ENCODE data around the gene NOL7.

DNA sequence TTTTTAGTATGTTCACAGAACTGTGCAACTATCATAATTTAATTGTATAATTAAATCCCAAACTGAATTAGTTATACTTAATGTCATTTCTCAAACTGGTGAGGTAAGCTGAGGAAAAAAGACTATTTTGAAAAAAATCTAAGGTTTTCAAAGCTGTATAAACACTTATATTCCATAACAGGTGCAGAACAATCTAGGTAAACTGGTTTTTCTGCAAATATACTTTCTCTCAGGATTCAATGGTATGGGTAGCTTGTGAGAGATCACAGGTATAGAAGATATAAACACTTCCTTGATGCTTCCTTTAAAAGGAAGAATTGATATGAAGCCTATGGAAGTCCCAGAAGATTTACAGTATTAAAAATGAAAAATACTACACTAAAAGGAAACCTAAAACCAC is 33.7 kb downstream of the NOL7 start:
- TF ChIP-seq, protein P1, sequence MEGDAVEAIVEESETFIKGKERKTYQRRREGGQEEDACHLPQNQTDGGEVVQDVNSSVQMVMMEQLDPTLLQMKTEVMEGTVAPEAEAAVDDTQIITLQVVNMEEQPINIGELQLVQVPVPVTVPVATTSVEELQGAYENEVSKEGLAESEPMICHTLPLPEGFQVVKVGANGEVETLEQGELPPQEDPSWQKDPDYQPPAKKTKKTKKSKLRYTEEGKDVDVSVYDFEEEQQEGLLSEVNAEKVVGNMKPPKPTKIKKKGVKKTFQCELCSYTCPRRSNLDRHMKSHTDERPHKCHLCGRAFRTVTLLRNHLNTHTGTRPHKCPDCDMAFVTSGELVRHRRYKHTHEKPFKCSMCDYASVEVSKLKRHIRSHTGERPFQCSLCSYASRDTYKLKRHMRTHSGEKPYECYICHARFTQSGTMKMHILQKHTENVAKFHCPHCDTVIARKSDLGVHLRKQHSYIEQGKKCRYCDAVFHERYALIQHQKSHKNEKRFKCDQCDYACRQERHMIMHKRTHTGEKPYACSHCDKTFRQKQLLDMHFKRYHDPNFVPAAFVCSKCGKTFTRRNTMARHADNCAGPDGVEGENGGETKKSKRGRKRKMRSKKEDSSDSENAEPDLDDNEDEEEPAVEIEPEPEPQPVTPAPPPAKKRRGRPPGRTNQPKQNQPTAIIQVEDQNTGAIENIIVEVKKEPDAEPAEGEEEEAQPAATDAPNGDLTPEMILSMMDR (conservative IDR thresholded peaks at IDR 0.05 in 1 of 2, IDR thresholded peaks at IDR 0.05 in 1 of 2; ENCODE audit: extremely low read depth in 1 of 2, insufficient read depth in 1 of 2, low read depth in 1 of 2, low read length in 2 of 2): no peak
- no peak for TF ChIP-seq EZH2 (IDR thresholded peaks at IDR 0.05; ENCODE audit: borderline replicate concordance, low read length)
